Skeletal muscle satellite cell (primary cell): ENCODE data around the gene CPB2.

Experiments
- H3K27me3 ChIP-seq: 2 replicates; pipeline ENCODE4 v1.7.0; 2013; ENCODE audit warnings: low read length; ENCODE audit not compliant: control insufficient read depth, insufficient read depth
- H3K36me3 ChIP-seq: 2 replicates; pipeline ENCODE4 v1.7.0; 2013; ENCODE audit warnings: mild to moderate bottlenecking, control low read depth, low read length; ENCODE audit not compliant: insufficient read depth
- H3K4me1 ChIP-seq: 2 replicates; pipeline ENCODE4 v1.7.0; 2013; ENCODE audit warnings: low read length; ENCODE audit not compliant: control insufficient read depth, insufficient read depth
- H3K4me2 ChIP-seq: 2 replicates; pipeline ENCODE4 v1.7.0; 2013; ENCODE audit warnings: mild to moderate bottlenecking, low read length
- H3K4me3 ChIP-seq: 2 replicates; pipeline ENCODE4 v1.7.0; 2013; ENCODE audit warnings: low read length
- H3K9ac ChIP-seq: 2 replicates; pipeline ENCODE4 v1.7.0; 2013; ENCODE audit warnings: mild to moderate bottlenecking, low read depth, low read length, moderate library complexity
- H3K9me3 ChIP-seq: replicated peaks from 2 replicates; pipeline ENCODE4 v1.7.0; 2013; ENCODE audit warnings: mild to moderate bottlenecking, control low read depth, low read length

Gene CPB2

GRCh38 chr13:46006688-46007452, 98.0 kb downstream of the CPB2 start:
- H3K27me3 ChIP-seq: no peaks in the 10 kb centered on the region
- H3K4me3 ChIP-seq: no peak overlapping the region
- peaks cover 21% of the 10 kb centered on the region for H3K36me3 ChIP-seq
- no peaks in the 10 kb centered on the region for H3K4me1 ChIP-seq
- H3K4me2 ChIP-seq: no peak overlapping the region
- no peak overlapping the region for H3K9ac ChIP-seq
- no peaks in the 10 kb centered on the region for H3K9me3 ChIP-seq

DNA sequence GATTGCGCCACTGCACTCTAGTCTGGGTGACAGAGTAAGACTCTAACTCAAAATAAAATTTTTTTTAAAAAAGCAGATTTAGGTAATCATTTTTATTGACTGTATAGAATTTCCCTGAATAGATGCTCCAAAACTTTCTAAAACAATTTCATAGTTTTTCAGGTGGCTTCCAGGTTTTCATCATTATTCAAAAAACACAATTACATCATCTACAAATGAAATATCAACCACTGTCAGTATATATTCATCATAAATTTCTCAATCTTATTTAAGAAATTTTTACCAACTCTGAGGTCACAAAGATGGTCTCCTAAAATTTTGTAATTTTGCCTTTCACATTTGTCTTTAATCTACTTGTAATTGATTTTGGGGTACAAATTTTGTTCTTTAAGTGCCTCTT, 100.3 kb downstream of the CPB2 start:
- H3K9me3 ChIP-seq: no peaks in the 10 kb centered on the region
- no peaks in the 10 kb centered on the region for H3K27me3 ChIP-seq
- no peaks in the 10 kb centered on the region for H3K4me1 ChIP-seq
- H3K4me3 ChIP-seq: no peak overlapping the region
- H3K4me2 ChIP-seq: no peak overlapping the region
- peaks cover 43% of the 10 kb centered on the region for H3K36me3 ChIP-seq
- no peak overlapping the region for H3K9ac ChIP-seq
